Activated naive CD4-positive, alpha-beta T cell treated with anti-CD3 and anti-CD28 coated beads, Interleukin-2, amount 50 U/mL, for 72 hours (primary cell): ENCODE measurements around the gene PRDM2. TPM values are rescaled to one million over a fixed set of nuclear protein-coding genes. Genes with fewer than 3 reads are reported as not detected.
A peak's percentile ranks its signal among the peaks of the same experiment; 100 is the strongest.
"Not testable (repeated sequence)": the region's sequence is repeated elsewhere in the genome, so short reads cannot be mapped to it uniquely, and the experiment has no call there.

Experiments
- ATAC-seq, 2 donors: fragments of 150-1000 bp; cut with Tn5 transposase; 2 replicates each; pipeline ENCODE4 v1.10.0; 2021; ENCODE audit warnings: mild to moderate bottlenecking in 2 of 2, moderate library complexity in 2 of 2
- DNase-seq, 2 donors: peaks; one replicate each; pipeline ENCODE4 v3.0.0; 2021 to 2022; ENCODE audit warnings: low spot score in 2 of 2
- H3K27ac Mint-ChIP-seq, 2 donors: one replicate each; pipeline ENCODE4 v1.8.0; 2022; ENCODE audit warnings: mild to moderate bottlenecking in 2 of 2, mixed read lengths in 2 of 2
- H3K36me3 Mint-ChIP-seq, 2 donors: one replicate each; pipeline ENCODE4 v1.8.0; 2022; ENCODE audit warnings: mixed read lengths in 2 of 2
- H3K9me3 Mint-ChIP-seq, 2 donors: one replicate each; pipeline ENCODE4 v1.8.0; 2022; ENCODE audit warnings: mixed read lengths in 2 of 2
- total RNA-seq, 2 donors: library from RNA; stranded (reverse); gene quantifications; one replicate each; pipeline ENCODE4 v1.2.3, GENCODE V29; 2022

The PRDM2 gene
- total RNA-seq, 2 donors from 2014 or later: 44.0 to 64.3 TPM

DNA sequence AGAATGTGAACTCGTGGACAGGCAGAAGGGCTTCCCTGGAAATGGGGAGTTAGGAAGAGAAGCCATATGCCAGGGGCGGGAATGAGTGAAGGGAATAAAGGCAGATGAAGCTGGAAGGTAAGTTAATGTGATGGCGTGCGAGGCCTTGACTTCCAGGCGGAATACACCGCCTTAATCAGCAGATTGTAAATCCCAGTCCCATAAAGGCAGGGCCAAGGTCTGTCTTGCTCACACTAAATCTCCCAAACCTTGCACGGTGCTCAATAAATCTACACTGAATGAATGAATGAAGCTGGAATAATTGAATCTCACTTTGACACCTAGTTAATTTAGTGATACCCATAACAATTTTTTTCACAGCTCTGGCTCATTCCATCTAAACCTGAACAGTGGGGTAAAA, 16.8 kb upstream of the PRDM2 start:
- no peak for ATAC-seq
- no peak for DNase-seq
- no peak overlapping the region for H3K27ac Mint-ChIP-seq
- no peaks in the 10 kb centered on the region for H3K9me3 Mint-ChIP-seq
- no peaks in the 10 kb centered on the region for H3K36me3 Mint-ChIP-seq

DNA sequence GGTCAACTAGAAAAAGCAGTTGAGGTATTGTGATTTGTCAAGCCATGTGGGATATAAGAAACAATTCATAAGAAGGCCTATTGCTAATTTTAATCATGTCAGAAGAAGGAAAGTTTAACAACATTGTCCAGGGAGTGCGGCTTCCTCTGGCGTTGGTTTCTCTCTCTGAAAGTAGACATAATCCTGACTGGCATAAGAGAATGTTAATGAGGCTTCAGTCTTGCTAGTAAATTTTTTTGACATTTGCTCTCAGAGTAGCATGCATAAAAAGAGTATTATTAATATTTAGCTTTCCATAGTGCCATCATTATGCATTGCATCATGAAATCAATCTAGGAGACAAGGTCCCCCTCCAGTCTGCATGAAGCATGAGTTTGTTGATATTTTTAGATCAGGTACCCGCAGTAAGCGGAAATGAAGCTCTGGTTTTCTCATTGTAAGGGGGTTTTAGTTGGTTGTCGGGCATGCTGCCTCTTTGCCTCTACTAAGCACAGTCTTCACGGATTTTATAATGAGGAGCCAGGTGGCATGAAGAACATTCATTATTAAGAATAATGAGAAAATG, 12.8 kb upstream of the PRDM2 start:
- no peaks in the 10 kb centered on the region for H3K36me3 Mint-ChIP-seq
- no peak overlapping the region for H3K27ac Mint-ChIP-seq
- DNase-seq (no peak), ATAC-seq (no peak)
- H3K9me3 Mint-ChIP-seq: no peaks in the 10 kb centered on the region

DNA sequence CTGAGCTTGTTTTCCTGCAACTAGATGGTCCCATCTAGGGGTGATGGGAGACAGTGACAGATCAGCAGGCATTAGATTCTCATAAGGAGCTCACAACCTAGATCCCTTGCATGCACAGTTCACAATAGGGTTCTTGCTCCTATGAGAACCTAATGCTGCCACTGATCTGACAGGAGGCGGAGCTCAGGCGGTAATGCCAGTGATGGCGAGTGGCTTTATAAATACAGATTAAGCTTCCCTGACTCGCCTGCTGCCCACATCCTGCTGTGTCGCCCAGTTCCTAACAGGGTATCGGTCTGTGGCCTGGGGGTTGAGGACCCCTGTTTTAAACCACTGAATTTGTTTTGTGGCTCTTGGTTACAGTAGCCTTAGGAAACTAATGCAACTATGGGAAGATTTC, 6.9 kb upstream of the PRDM2 start:
- H3K36me3 Mint-ChIP-seq, DNase-seq, H3K27ac Mint-ChIP-seq, H3K9me3 Mint-ChIP-seq, ATAC-seq: not testable (repeated sequence)

- H3K27ac Mint-ChIP-seq: no peak overlapping the region
- no peak for DNase-seq
- H3K9me3 Mint-ChIP-seq: peaks cover 5 to 11% of the 10 kb centered on the region in 2 donors
- ATAC-seq: no peak
- H3K36me3 Mint-ChIP-seq: peaks cover 8 to 9% of the 10 kb centered on the region in 2 donors
These were observed 4.9 kb upstream of the PRDM2 start for GRCh38 chr1:13694886-13695684.

DNA sequence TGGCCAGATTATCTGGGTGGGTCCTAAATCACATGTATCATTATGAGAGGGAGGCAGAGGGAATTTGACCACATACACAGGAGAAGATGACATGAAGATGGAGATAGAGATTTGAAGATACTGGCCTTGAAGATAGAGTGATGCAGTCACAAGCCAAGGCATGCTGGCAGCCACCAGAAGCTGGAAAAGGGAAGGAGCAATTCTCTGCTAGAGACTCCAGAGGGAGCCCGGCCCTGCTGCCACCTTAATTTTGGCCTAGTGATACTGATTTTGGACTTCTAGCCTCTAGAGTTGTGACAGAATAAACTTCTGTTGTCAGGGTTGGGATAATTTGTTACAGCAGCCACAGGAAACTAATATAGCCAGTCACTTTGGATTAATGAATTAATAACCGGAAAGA, 2.2 kb upstream of the PRDM2 start:
- Mint-ChIP-seq H3K36me3 (peaks cover 15 to 17% of the 10 kb centered on the region in 2 donors), H3K9me3 (peaks cover 5 to 11% of the 10 kb centered on the region in 2 donors), H3K27ac (no peak overlapping the region)
- DNase-seq (no peak), ATAC-seq (no peak)

- Mint-ChIP-seq H3K9me3 (peaks cover 5 to 11% of the 10 kb centered on the region in 2 donors), H3K36me3 (peaks cover 21 to 22% of the 10 kb centered on the region in 2 donors), H3K27ac (peak overlapping the region; percentile 89 to 94)
- peak in 1 of 2 donors; percentile 9 for ATAC-seq
- DNase-seq: peak in 1 of 2 donors; percentile 19
These were observed 478 bp upstream of the PRDM2 start for GRCh38 chr1:13699510-13699909.

DNA sequence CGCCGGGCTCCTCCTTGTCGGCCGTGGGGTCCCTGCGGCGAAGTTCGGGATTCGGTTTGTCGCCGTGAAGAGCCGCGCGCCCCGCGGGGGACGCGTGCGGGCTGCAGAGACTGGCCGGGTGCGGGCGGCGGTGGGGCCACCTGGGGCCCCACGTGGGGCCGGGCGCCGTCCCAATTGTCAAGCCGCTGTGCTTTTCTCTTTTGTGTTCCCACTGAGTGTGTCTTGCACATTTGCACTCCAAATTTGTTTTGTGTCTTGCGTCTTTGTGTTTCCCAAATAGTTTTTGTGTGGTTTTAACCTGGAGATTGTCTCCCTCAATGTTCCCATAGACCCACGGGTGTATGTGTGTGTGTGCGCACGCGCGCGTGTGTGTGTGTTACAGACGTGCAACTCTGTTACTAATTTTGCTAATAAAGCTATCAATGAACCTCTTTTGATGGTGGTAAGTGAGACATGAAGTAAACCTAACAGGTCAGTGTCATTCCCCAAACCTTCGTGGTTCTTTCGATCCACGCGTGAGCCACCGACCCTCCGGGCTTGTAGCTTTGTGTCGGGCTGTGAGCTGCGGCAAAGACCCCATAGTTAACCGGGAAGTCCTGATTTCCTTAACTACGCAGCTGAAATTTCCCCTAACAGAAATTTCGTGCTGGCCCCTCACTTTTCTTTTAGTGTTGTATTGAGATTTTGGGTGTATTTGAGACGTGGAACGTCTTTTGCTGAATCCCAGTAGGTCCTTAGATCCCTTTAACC, 708 bp downstream of the PRDM2 start:
- DNase-seq (peak in 1 of 2 donors; percentile 57), ATAC-seq (peak; percentile 63)
- Mint-ChIP-seq H3K9me3 (peaks cover 5 to 11% of the 10 kb centered on the region in 2 donors), H3K27ac (peak overlapping the region; percentile 96 to 97), H3K36me3 (peaks cover 22 to 28% of the 10 kb centered on the region in 2 donors)

DNA sequence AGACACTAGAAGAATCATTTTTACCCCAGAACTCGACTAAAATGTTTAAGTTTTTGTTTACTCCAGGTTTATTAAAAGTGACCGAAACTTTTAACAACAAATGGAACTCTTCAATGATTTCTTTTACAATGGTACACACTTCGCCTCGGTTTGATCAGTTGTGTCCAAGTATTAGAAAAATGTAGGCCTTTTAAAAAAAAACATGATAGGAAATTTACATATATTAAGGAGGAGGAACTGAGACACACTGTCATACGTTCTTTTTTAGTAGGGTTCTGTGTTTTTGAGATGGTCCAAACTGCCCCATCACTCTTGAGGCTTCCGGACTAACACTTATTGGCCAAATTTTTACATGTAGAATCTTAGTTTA, 1.3 kb downstream of the PRDM2 start:
- DNase-seq (no peak), ATAC-seq (no peak)
- H3K36me3 Mint-ChIP-seq: peaks cover 26 to 32% of the 10 kb centered on the region in 2 donors
- peaks cover 5 to 11% of the 10 kb centered on the region in 2 donors for H3K9me3 Mint-ChIP-seq
- H3K27ac Mint-ChIP-seq: peak overlapping the region; percentile 96 to 97

DNA sequence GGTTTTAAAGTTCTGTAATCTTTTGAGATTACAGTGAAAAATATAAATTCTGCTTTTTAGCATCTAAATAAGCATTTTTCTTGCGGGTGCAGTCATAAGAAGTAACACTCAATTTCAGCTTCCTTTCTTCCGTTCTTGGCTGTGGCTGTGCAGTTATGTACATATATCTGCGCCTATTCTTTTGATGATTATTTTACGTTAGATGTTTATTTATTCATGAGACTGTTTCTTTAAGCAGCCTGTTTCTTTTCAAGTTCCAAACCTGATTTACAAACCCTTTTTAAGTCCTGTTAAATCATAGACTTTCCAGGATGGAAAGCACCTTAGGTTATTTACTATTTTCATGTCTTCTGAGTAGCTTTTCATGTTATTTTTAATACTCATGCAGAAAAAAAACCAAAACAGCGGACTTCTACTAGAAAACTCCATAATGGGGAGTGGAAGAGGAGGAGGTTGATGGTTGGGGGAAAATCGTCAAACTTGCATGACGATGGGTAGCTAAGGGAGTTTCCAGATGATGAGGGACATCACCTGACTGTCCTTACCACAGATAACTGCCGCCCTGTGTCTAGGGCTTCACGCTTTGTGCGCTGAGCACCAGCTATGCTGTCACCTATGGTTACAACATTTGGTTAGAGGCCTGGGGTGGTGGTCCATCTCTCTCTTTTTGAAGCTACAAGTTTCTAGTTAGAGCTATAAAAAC, 2.6 kb downstream of the PRDM2 start:
- H3K9me3 Mint-ChIP-seq: peaks cover 5 to 8% of the 10 kb centered on the region in 2 donors
- DNase-seq (peak in 1 of 2 donors; percentile 29), ATAC-seq (peak; percentile 74 to 83)
- H3K36me3 Mint-ChIP-seq: peaks cover 28 to 34% of the 10 kb centered on the region in 2 donors
- peak overlapping the region; percentile 77 to 96 for H3K27ac Mint-ChIP-seq

- H3K27ac Mint-ChIP-seq: peak overlapping the region; percentile 48 to 96
- H3K9me3 Mint-ChIP-seq: peaks cover 5% of the 10 kb centered on the region in 2 donors
- H3K36me3 Mint-ChIP-seq: peaks cover 28 to 34% of the 10 kb centered on the region in 2 donors
- ATAC-seq (no peak), DNase-seq (no peak)
These were observed 3.1 kb downstream of the PRDM2 start for GRCh38 chr1:13703128-13703513.

- no peak for ATAC-seq
- no peak for DNase-seq
- H3K36me3 Mint-ChIP-seq: peaks cover 28 to 34% of the 10 kb centered on the region in 2 donors
- peak overlapping the region in 1 of 2 donors; percentile 96 for H3K27ac Mint-ChIP-seq
- H3K9me3 Mint-ChIP-seq: peaks cover 5% of the 10 kb centered on the region in 2 donors
These were observed 3.8 kb downstream of the PRDM2 start for GRCh38 chr1:13703558-13704490.

DNA sequence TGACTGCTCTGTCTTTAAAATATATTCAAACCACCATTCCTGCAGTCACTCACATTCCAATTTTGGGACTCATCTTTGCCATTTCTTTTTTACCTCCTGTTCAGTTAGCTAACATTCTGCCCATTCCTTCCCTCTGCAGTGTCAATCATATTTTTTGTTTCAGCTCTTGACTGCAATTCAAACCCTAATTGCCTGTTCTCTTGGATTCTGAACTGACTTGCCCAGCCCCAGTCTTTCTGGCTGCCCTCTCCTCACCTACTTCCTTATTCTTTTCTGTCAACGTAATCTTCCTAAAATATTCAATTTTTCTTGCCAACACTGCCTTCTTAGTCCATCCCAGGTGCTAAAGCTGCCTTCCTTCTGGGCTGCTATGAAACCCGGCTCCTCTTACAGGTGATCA, 6.1 kb downstream of the PRDM2 start:
- no peaks in the 10 kb centered on the region for H3K9me3 Mint-ChIP-seq
- no peak for DNase-seq
- no peak overlapping the region for H3K27ac Mint-ChIP-seq
- H3K36me3 Mint-ChIP-seq: peaks cover 14 to 19% of the 10 kb centered on the region in 2 donors
- ATAC-seq: no peak

- no peak overlapping the region for H3K27ac Mint-ChIP-seq
- peaks cover 0 to 4% of the 10 kb centered on the region in 2 donors for H3K9me3 Mint-ChIP-seq
- no peak for DNase-seq
- peaks cover 11 to 19% of the 10 kb centered on the region in 2 donors for H3K36me3 Mint-ChIP-seq
- ATAC-seq: no peak
These were observed 7.2 kb downstream of the PRDM2 start for GRCh38 chr1:13707164-13707563.

DNA sequence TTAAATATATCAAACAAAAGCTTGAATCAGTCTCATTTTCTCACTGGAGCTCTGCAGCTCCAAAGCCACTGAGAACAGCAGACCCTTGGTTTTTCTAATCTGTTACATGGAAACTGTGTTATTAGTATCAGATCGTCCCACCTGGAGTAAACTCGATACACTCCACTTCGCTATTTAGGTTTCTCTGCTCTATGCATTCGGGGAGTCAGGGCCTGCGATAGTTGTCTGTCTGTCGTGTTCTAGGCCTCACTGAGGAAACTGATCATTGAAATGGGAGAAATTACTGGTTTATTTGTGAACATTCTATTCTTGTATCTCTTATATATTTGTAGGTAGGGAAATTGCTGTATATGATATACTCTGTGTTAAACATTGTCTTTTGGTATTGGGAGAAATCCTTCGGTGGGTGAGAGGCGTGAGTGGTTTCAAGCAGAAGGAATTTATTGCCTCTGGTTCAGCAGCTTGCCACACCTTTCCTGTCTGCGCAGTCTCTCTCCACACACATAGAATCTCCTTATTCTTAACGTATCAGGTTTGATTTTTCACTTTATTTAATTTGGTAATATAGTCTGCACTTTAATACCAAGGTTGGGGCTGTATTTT, 8.5 kb downstream of the PRDM2 start:
- Mint-ChIP-seq H3K27ac (no peak overlapping the region), H3K36me3 (peaks cover 6 to 13% of the 10 kb centered on the region in 2 donors), H3K9me3 (peaks cover 0 to 4% of the 10 kb centered on the region in 2 donors)
- ATAC-seq (no peak), DNase-seq (no peak)

DNA sequence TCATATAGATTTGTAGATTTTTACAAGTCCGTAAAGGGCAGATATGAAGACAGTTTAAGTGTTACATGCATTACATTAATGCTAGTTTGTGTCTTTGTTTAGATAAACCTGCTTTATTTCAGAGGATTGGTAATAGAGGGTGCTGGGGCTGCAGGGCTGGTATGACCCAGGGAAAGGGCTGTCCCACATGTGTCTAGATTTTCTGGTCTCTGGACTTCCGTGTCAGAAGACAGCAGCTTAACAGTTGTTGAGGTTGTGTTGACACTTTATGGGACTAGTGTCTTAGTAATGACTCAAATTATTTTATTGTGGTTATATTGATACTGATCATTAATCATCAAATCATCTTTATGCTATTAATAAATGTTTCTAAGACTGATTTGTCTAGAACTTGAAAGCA, 10.1 kb downstream of the PRDM2 start:
- Mint-ChIP-seq H3K9me3 (peaks cover 0 to 4% of the 10 kb centered on the region in 2 donors), H3K36me3 (peaks cover 6 to 13% of the 10 kb centered on the region in 2 donors), H3K27ac (no peak overlapping the region)
- ATAC-seq (no peak), DNase-seq (no peak)
